Ishikawa (cell line): ENCODE data around the gene LRRC51.

Source experiments
- CEBPB ChIP-seq: IDR thresholded peaks from 2 replicates; pipeline ENCODE4 v1.6.1; 2012
- CREB1 ChIP-seq: IDR thresholded peaks from 2 replicates; pipeline ENCODE4 v1.6.1; 2012; ENCODE audit warnings: low read depth
- EGR1 ChIP-seq: IDR thresholded peaks from 2 replicates; pipeline ENCODE4 v1.6.1; 2012
- EP300 ChIP-seq: IDR thresholded peaks from 2 replicates; pipeline ENCODE4 v1.6.1; 2012; ENCODE audit warnings: borderline replicate concordance
- FOXM1 ChIP-seq: IDR thresholded peaks from 2 replicates; pipeline ENCODE4 v1.6.1; 2012; ENCODE audit warnings: low read depth, borderline replicate concordance
- MAX ChIP-seq: IDR thresholded peaks from 2 replicates; pipeline ENCODE4 v1.6.1; 2012
- NFIC ChIP-seq: IDR thresholded peaks from 2 replicates; pipeline ENCODE4 v1.6.1; 2012
- RAD21 ChIP-seq: IDR thresholded peaks from 2 replicates; pipeline ENCODE4 v1.6.1; 2012; ENCODE audit warnings: low read depth
- REST ChIP-seq: IDR thresholded peaks from 2 replicates; pipeline ENCODE4 v1.6.1; 2012; ENCODE audit warnings: low read depth, mild to moderate bottlenecking
- TAF1 ChIP-seq: IDR thresholded peaks from 2 replicates; pipeline ENCODE4 v1.6.1; 2012; ENCODE audit warnings: low read depth, mild to moderate bottlenecking
- TCF12 ChIP-seq: IDR thresholded peaks from 2 replicates; pipeline ENCODE4 v1.6.1; 2012; ENCODE audit warnings: low read depth
- TEAD4 ChIP-seq: IDR thresholded peaks from 2 replicates; pipeline ENCODE4 v1.6.1; 2012
- USF1 ChIP-seq: IDR thresholded peaks from 2 replicates; pipeline ENCODE4 v1.6.1; 2012
- YY1 ChIP-seq: IDR thresholded peaks from 2 replicates; pipeline ENCODE4 v1.6.1; 2012; ENCODE audit warnings: low read depth
- ZBTB7A ChIP-seq: IDR thresholded peaks from 2 replicates; pipeline ENCODE4 v1.6.1; 2012; ENCODE audit warnings: low read depth

The LRRC51 gene

GRCh38 chr11:72136684-72137262 lies 56.1 kb downstream of the LRRC51 start:
- TF ChIP-seq REST (no peak), MAX (0 out of 2 replicates have a peak, but pooled peaks have one; percentile 12), TEAD4 (no peak)

- TF ChIP-seq RAD21 (no peak), CREB1 (no peak), ZBTB7A (no peak), CEBPB (no peak), TCF12 (no peak), TAF1 (no peak), USF1 (no peak), TEAD4 (no peak), MAX (no peak), EP300 (no peak), YY1 (no peak), FOXM1 (no peak), EGR1 (no peak), REST (no peak), NFIC (no peak)
Measured at GRCh38 chr11:72138821-72139390, 58.3 kb downstream of the LRRC51 start.

- no peak for TF ChIP-seq YY1
- TF ChIP-seq RAD21, result no peak
Measured at GRCh38 chr11:72139500-72139899, 58.9 kb downstream of the LRRC51 start.

- TF ChIP-seq TEAD4 (no peak), TCF12 (no peak), EP300 (no peak), ZBTB7A (no peak), FOXM1 (no peak), TAF1 (no peak), REST (no peak), RAD21 (no peak), YY1 (no peak), NFIC (no peak), CEBPB (no peak), EGR1 (no peak), CREB1 (no peak), MAX (no peak), USF1 (no peak)
Measured at GRCh38 chr11:72140661-72141060, 60.0 kb downstream of the LRRC51 start.

GRCh38 chr11:72141066-72141465 lies 60.4 kb downstream of the LRRC51 start:
- TF ChIP-seq MAX (no peak), TEAD4 (no peak), ZBTB7A (no peak), CEBPB (no peak)
